ENCODE data around the gene RUFY1. TPM values are rescaled to one million over a fixed set of nuclear protein-coding genes. Genes with fewer than 3 reads are reported as not detected.

The RUFY1 gene
- polyA plus RNA-seq, 1 donor (not counting 4 experiments of a cell fraction or from before 2014, with no cell fraction given): 25.2 TPM

DNA sequence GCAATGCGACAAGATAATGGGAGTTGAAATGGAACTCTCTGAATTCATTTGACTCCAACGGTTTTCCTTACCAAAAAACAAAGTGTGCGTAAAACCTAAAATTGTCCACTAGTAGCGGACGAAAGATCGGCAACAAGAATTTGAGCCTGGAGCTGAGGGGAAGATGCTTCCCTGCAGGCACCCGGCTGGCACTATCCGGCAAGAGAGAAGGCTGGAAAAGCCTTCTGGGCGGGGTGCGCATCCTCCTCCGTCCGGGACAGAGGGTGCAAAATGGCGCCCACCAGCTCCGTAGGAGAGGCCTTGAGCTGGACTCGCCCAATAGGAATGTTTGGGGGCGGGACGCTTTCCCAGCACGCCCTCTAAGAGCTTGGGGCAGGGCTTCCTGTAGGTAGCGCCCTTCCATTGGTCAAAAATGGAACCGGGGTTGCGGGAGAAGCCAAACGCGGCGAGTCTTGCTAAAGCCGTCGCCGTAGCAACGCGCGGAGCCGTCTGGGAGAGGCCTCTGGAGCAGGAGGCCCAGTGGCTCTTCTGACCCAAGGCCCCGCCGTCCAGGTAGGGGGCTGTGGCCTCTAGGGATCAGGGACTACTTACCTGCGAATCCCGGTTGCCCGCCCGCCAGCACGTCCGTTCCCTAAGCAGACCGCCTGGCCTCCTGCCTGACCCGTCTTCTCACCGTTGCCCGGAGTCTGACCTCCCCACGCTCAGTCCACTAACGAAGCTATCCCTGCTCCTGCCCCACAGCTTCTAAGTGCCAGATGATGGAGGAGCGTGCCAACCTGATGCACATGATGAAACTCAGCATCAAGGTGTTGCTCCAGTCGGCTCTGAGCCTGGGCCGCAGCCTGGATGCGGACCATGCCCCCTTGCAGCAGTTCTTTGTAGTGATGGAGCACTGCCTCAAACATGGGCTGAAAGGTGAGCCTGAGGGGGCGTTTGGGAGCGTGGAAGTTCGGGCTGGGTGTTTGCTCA, 9.2 kb downstream of the RUFY1 start:
- H3K4me1 ChIP-seq (ENCODE audit: control insufficient read depth, extremely low read depth, insufficient read depth, low read length): peaks cover 4% of the 10 kb centered on the region
- DNase-seq (ENCODE audit: low read depth, low spot score) (peak; percentile 89), FAIRE-seq (peak; percentile 57)
- H3K9me1 ChIP-seq (ENCODE audit: control insufficient read depth, extremely low read depth, insufficient read depth, low read length): no peaks in the 10 kb centered on the region
- H3K36me3 ChIP-seq (ENCODE audit: control insufficient read depth in 2 of 2, extremely low read depth in 1 of 2, insufficient read depth in 2 of 2, low read length in 2 of 2): peaks cover 3 to 11% of the 10 kb centered on the region in 2 experiments
- dilution Hi-C loops (cut with MboI; ENCODE audit: extremely low pct_ligation_motif_present, low sequenced_read_pairs): no loop called here
- H3K79me2 ChIP-seq (ENCODE audit: control insufficient read depth, insufficient read depth, low read length): peaks cover 27% of the 10 kb centered on the region
- H3K27me3 ChIP-seq (ENCODE audit: control insufficient read depth, extremely low read depth, insufficient read depth, low read length): no peaks in the 10 kb centered on the region
- H2AFZ ChIP-seq (ENCODE audit: control insufficient read depth, low read length): peak overlapping the region; percentile 96
- H3K4me2 ChIP-seq (ENCODE audit: control insufficient read depth, extremely low read depth, insufficient read depth, low read depth, low read length): peak overlapping the region; percentile 91
- H3K4me3 ChIP-seq (ENCODE audit: control insufficient read depth in 2 of 3, extremely low read depth in 1 of 3, insufficient read depth in 2 of 3, low read depth in 1 of 3, low read length in 3 of 3): peak overlapping the region; percentile 60 to 87 (median 78)
- H4K20me1 ChIP-seq (ENCODE audit: control insufficient read depth, extremely low read depth, insufficient read depth, low read length): no peaks in the 10 kb centered on the region
- H3K9ac ChIP-seq (ENCODE audit: control insufficient read depth, extremely low read depth, insufficient read depth, low read length): peak overlapping the region; percentile 86
- TF ChIP-seq EZH2 (IDR thresholded peaks at IDR 0.05; ENCODE audit: low read length): no peak
- TF ChIP-seq, protein P1, sequence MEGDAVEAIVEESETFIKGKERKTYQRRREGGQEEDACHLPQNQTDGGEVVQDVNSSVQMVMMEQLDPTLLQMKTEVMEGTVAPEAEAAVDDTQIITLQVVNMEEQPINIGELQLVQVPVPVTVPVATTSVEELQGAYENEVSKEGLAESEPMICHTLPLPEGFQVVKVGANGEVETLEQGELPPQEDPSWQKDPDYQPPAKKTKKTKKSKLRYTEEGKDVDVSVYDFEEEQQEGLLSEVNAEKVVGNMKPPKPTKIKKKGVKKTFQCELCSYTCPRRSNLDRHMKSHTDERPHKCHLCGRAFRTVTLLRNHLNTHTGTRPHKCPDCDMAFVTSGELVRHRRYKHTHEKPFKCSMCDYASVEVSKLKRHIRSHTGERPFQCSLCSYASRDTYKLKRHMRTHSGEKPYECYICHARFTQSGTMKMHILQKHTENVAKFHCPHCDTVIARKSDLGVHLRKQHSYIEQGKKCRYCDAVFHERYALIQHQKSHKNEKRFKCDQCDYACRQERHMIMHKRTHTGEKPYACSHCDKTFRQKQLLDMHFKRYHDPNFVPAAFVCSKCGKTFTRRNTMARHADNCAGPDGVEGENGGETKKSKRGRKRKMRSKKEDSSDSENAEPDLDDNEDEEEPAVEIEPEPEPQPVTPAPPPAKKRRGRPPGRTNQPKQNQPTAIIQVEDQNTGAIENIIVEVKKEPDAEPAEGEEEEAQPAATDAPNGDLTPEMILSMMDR (optimal IDR thresholded peaks at IDR 0.05 in 1 of 3, IDR thresholded peaks at IDR 0.05 in 1 of 3, conservative IDR thresholded peaks at IDR 0.05 in 1 of 3; ENCODE audit: extremely low read depth in 1 of 3, insufficient read depth in 2 of 3, low read length in 3 of 3): no peak
- H3K9me3 ChIP-seq (ENCODE audit: control insufficient read depth, low read depth, low read length): no peaks in the 10 kb centered on the region
- H3K27ac ChIP-seq (ENCODE audit: control insufficient read depth, insufficient read depth, low read length): peak overlapping the region; percentile 91

DNA sequence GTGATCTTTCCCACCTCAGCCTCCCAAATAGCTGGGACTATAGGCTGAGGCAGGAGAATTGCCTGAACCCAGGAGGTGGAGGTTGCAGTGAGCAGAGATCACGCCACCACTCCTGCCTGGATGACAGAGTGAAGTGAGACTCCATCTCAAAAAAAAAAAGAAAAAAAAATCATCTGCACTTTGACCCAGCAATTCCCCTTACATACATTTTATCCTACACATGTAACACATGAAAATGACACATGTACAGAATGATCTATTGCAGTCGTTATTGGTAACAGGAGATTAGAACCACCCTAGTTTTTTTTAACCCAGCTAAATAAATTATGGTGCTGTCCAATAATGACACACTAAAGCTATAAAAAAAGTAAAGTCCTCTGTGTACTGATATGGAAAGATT, 14.2 kb downstream of the RUFY1 start:
- Histone ChIP-seq H3K4me2 (ENCODE audit: control insufficient read depth, extremely low read depth, insufficient read depth, low read depth, low read length) (no peak overlapping the region), H3K27ac (ENCODE audit: control insufficient read depth, insufficient read depth, low read length) (no peak overlapping the region), H3K9me3 (ENCODE audit: control insufficient read depth, low read depth, low read length) (no peaks in the 10 kb centered on the region), H3K36me3 (ENCODE audit: control insufficient read depth in 2 of 2, extremely low read depth in 1 of 2, insufficient read depth in 2 of 2, low read length in 2 of 2) (peaks cover 17 to 23% of the 10 kb centered on the region in 2 experiments), H3K79me2 (ENCODE audit: control insufficient read depth, insufficient read depth, low read length) (peaks cover 11% of the 10 kb centered on the region), H3K4me3 (ENCODE audit: control insufficient read depth in 2 of 3, extremely low read depth in 1 of 3, insufficient read depth in 2 of 3, low read depth in 1 of 3, low read length in 3 of 3) (no peak overlapping the region), H2AFZ (ENCODE audit: control insufficient read depth, low read length) (no peak overlapping the region), H3K9ac (ENCODE audit: control insufficient read depth, extremely low read depth, insufficient read depth, low read length) (no peak overlapping the region), H4K20me1 (ENCODE audit: control insufficient read depth, extremely low read depth, insufficient read depth, low read length) (no peaks in the 10 kb centered on the region), H3K4me1 (ENCODE audit: control insufficient read depth, extremely low read depth, insufficient read depth, low read length) (peaks cover 4% of the 10 kb centered on the region), H3K9me1 (ENCODE audit: control insufficient read depth, extremely low read depth, insufficient read depth, low read length) (no peaks in the 10 kb centered on the region), H3K27me3 (ENCODE audit: control insufficient read depth, extremely low read depth, insufficient read depth, low read length) (no peaks in the 10 kb centered on the region)
- FAIRE-seq (no peak), DNase-seq (ENCODE audit: low read depth, low spot score) (no peak)
- TF ChIP-seq, protein P1 (optimal IDR thresholded peaks at IDR 0.05 in 1 of 3, IDR thresholded peaks at IDR 0.05 in 1 of 3, conservative IDR thresholded peaks at IDR 0.05 in 1 of 3; ENCODE audit: extremely low read depth in 1 of 3, insufficient read depth in 2 of 3, low read length in 3 of 3): no peak
- dilution Hi-C loops (cut with MboI; ENCODE audit: extremely low pct_ligation_motif_present, low sequenced_read_pairs): no loop called here
